Measurements from ENCODE around the gene GAL.

DNA sequence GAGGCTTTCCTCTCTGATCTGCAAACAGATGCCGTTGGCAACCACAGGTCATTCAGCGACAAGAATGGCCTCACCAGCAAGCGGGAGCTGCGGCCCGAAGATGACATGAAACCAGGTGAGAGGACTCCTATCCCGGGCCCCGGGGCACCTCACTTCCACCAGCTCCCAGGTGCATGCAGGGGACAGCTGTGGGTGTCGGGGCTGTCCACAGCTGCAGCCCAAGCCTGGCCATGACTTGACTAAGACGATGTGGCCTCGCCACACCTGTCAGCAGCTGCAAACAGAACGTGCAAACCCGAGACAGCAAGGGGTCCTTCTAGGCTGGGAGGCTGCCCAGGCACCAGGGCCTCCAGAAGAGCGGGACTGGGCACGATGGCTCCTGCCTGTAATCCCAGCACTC is 3.6 kb downstream of the GAL start:
- TF ChIP-seq CTCF (IDR thresholded peaks at IDR 0.05) (no peak), POLR2A (IDR thresholded peaks at IDR 0.05) (no peak)

All from heart left ventricle (tissue), 13 donors.